Smooth muscle cell of the brain vasculature (primary cell): ENCODE results near the gene ABCB8.
A peak's percentile ranks its signal among the peaks of the same experiment; 100 is the strongest.

Experiments used
- DNase-seq: peaks from one replicate; pipeline ENCODE4 v3.0.0-alpha.2; 2012; ENCODE audit warnings: low read depth, low spot score

Gene ABCB8

GRCh38 chr7:151057989-151058780 is 29.9 kb downstream of the ABCB8 start:
- peak; percentile 99 for DNase-seq

- no peak for DNase-seq
Observed at GRCh38 chr7:151058781-151059366, 30.6 kb downstream of the ABCB8 start.

- no peak for DNase-seq
Observed at GRCh38 chr7:151059367-151060112, 31.3 kb downstream of the ABCB8 start, which contains the start of gene SLC4A2. SLC4A2 (plus strand) TSS chr7:151059589; CDS start chr7:151061988, 2,399 bp downstream.

- no peak for DNase-seq
Observed at GRCh38 chr7:151060113-151060415, 31.8 kb downstream of the ABCB8 start.

GRCh38 chr7:151060416-151061212 is 32.4 kb downstream of the ABCB8 start:
- no peak for DNase-seq

GRCh38 chr7:151061213-151062110 is 33.2 kb downstream of the ABCB8 start:
- DNase-seq: no peak

GRCh38 chr7:151062111-151062398 is 33.8 kb downstream of the ABCB8 start:
- DNase-seq: no peak

- no peak for DNase-seq
Observed at GRCh38 chr7:151062399-151063211, 34.4 kb downstream of the ABCB8 start.

GRCh38 chr7:151063212-151063561 is 34.9 kb downstream of the ABCB8 start:
- no peak for DNase-seq

GRCh38 chr7:151064454-151064853 is 36.2 kb downstream of the ABCB8 start:
- no peak for DNase-seq

- DNase-seq: no peak
Observed at GRCh38 chr7:151064993-151065392, 36.7 kb downstream of the ABCB8 start.

- DNase-seq: no peak
Observed at GRCh38 chr7:151065516-151065915, 37.3 kb downstream of the ABCB8 start.

GRCh38 chr7:151066273-151066974 is 38.2 kb downstream of the ABCB8 start:
- no peak for DNase-seq

- no peak for DNase-seq
Observed at GRCh38 chr7:151068069-151068773, 40.0 kb downstream of the ABCB8 start.

- no peak for DNase-seq
Observed at GRCh38 chr7:151069841-151070573, 41.8 kb downstream of the ABCB8 start.

- no peak for DNase-seq
Observed at GRCh38 chr7:151070574-151070960, 42.3 kb downstream of the ABCB8 start.

GRCh38 chr7:151071032-151071866 is 43.0 kb downstream of the ABCB8 start:
- no peak for DNase-seq
